ENCODE data around the gene FAM76B.

The FAM76B gene

GRCh38 chr11:95792200-95792599 lies 2.6 kb upstream of the FAM76B start:
- no peak for DNase-seq (ENCODE audit: low spot score)

- no peak for DNase-seq (ENCODE audit: low spot score)
These were observed 2.1 kb upstream of the FAM76B start for GRCh38 chr11:95791709-95792033.

- DNase-seq (ENCODE audit: low spot score), result peak; percentile 55
These were observed 1.5 kb upstream of the FAM76B start for GRCh38 chr11:95790933-95791708.

GRCh38 chr11:95790123-95790932 lies 746 bp upstream of the FAM76B start, which contains the start of gene CEP57:
TSS of gene CEP57 (plus strand) at chr11:95790498. CDS start at chr11:95790699, 201 bp downstream.
- DNase-seq (ENCODE audit: low spot score), result peak; percentile 99

DNA sequence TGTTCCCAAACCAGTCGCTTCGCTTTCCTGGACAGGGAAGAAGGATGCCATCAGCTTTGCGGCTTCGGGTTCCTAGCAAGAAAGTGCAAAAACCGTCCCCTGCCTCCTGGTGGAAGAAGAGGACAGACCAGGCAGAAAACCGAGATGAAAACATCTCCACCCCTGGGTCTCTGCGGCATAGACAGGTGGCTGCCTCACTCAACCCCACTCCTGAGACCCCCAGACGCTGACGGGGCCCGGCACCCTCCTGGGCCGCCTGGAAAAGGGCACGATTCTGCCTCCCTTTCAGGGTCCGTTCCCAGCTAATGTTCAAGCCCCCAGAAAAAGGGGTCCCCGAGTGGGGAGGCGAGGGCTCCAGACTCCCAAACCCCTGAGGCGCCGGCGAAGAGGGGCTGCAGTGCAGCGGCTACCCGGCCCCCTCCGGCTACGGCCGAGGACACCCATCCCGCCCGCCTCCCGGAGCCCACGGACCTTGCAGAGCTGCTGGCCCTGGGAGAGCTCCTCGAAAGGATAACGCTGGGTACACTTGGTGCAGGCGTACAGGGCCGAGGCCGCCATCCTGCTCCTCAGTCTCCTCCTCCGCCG lies 569 bp downstream of the FAM76B start:
- peak; percentile 39 for DNase-seq (ENCODE audit: low spot score)

DNA sequence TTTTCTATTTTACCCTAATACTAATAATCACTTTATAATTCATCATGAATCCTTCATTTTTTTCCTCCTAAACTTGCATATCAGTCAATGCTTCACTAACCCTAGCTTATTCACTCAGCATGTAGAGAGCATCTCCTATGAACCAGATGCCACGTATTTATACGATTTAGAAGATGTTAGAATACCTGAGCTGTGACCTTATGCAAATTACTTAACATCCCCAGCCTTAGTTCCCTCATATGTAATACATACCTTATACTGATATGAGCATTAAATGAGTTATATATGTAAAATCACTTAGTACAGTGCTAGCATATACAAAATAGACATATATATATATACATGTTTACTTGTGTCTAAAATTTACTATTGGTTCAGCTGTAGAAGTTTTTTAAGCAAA lies 9.0 kb downstream of the FAM76B start:
- DNase-seq (ENCODE audit: low spot score), result no peak

- DNase-seq (ENCODE audit: low spot score), result no peak
These were observed 10.9 kb downstream of the FAM76B start for GRCh38 chr11:95778699-95779098.

DNA sequence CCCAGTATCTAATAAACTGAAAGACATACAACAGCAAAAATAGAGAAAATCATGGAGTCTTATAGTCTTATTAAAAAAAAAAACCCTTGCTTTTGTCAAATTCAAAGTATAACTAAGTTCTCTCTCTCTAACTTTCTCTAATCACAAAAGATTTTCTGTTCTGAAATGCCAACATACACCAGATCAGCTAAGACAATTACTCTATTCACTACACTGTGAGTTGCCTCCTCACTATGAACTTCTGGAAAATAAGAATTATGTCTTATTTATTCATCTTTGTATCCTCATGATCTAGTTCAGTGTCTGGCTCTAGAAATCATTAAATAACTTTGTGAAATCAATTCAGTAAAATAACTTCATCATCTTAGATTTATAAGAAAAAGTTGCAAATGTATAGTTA lies 12.7 kb downstream of the FAM76B start:
- no peak for DNase-seq (ENCODE audit: low spot score)

GRCh38 chr11:95768521-95768920 lies 21.1 kb downstream of the FAM76B start:
- DNase-seq (ENCODE audit: low spot score), result no peak

- DNase-seq (ENCODE audit: low spot score), result no peak
These were observed 22.1 kb downstream of the FAM76B start for GRCh38 chr11:95767498-95767897.

DNA sequence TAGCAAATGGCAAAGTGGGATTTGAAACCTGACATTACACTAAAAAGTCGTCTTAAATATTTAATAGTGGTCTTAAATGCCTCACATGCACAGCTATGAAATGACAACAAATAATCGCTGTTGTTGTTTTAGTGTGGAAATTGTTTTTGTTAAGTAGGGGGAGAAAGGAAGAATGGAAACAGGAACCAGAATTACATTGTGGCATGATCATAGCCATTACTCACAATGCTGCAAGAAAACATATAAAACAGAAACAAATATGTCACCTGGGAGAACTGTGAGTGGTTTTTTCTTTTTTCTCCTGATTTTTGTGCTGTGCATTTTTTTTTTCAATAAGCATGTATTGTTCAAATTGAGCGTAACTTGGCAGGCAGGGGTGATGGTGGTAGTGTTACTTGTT lies 22.9 kb downstream of the FAM76B start:
- DNase-seq (ENCODE audit: low spot score), result no peak

DNA sequence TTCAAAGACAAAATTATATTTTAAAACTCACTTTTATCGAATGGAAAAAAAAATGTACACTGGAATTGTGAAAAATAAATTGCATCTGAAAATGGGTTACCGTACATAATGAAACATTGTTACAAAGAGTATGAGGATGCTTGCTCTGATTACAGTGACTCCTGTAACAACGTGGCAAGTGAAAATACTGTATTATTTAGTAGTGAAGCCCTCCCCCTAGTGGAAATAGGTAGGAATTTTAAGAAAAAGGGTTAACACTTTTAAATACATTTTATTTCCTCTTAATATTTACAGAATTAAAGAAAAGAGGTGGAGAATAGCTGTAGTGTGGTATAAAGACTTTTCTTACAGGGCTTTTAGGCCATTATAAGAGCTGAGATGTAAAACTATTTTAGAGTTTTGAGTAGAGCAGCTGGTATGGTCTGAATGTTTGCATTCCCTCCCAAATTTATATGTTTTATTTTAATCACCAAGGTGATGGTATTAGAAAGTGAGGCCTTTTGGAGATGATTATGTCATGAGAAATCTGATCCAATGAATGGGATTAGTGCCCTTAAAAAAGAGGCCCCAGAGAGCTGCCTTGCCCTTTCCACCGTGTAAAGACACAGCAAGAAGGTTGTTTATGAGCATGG lies 25.2 kb downstream of the FAM76B start:
- DNase-seq (ENCODE audit: low spot score), result peak; percentile 82

GRCh38 chr11:95762534-95762933 lies 27.0 kb downstream of the FAM76B start:
- no peak for DNase-seq (ENCODE audit: low spot score)

DNA sequence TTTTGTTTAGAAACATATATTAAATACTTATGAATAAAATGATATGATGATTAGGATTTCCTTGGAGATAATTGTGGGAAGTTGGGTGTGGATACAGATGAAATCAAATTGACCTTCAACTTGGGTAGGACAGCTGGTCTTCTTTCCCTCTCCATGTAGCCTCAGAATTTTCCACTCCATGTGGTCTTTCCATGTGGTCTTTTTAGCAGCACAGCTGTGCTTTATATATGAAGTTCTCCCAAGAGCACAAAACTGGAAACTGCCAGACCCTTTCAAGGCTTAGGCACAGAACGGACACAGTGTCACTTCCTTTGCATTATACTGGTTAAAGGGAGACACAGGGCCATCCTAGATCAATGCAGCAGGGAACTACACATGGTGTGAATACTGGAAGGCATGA lies 28.6 kb downstream of the FAM76B start:
- DNase-seq (ENCODE audit: low spot score), result no peak

GRCh38 chr11:95751515-95751914 lies 38.1 kb downstream of the FAM76B start:
- no peak for DNase-seq (ENCODE audit: low spot score)

- DNase-seq (ENCODE audit: low spot score), result no peak
These were observed 39.5 kb downstream of the FAM76B start for GRCh38 chr11:95750101-95750500.

GRCh38 chr11:95739108-95739938 lies 50.3 kb downstream of the FAM76B start:
- DNase-seq (ENCODE audit: low spot score), result no peak

GRCh38 chr11:95736809-95737208 lies 52.8 kb downstream of the FAM76B start:
- DNase-seq (ENCODE audit: low spot score), result peak; percentile 50

DNA sequence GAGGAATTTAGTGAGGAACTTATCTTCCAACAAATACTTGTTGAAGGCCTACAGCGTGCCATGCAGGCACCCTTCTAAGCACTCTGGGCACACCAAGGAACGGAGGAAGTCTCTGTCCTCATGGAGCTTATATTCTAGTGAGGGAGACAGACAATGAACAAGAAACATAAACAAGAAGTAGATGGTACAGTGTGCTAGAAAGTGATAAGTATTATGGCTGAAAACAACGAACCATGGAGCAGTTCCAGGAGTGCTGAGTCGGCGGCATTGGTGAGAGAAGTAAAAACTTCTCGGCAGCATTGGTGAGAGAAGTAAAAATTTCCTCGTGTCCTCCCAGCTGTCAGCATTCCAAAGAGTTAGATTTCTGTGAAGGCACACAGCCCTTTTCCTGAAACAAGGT lies 53.2 kb downstream of the FAM76B start:
- peak; percentile 79 for DNase-seq (ENCODE audit: low spot score)

DNA sequence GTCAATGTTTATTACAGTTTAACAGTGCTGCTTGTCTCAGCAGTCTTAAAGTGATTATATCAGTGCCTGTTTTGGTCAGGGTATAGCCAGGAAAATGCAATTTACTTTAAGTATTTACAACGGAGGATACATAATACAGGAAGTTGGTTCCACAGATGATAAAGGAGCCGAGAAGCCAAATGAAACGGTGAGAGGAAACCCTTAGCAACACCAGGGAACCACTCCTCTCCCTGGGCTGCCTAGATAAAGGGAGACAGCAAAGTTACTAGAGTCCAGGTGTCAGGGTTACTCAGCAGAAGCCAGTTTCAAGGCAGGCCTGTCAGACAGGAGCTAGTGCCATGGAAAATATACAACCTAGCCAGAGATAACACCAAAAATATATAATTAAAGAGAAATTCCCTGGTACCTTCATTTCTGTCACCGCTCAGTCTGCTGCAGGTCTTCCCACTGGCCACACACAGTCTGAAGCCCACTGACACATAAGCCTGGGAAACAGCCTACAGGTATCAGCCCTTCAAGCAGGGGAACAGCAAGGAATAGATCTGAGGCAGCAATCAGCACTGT lies 55.5 kb downstream of the FAM76B start:
- peak; percentile 95 for DNase-seq (ENCODE audit: low spot score)

DNA sequence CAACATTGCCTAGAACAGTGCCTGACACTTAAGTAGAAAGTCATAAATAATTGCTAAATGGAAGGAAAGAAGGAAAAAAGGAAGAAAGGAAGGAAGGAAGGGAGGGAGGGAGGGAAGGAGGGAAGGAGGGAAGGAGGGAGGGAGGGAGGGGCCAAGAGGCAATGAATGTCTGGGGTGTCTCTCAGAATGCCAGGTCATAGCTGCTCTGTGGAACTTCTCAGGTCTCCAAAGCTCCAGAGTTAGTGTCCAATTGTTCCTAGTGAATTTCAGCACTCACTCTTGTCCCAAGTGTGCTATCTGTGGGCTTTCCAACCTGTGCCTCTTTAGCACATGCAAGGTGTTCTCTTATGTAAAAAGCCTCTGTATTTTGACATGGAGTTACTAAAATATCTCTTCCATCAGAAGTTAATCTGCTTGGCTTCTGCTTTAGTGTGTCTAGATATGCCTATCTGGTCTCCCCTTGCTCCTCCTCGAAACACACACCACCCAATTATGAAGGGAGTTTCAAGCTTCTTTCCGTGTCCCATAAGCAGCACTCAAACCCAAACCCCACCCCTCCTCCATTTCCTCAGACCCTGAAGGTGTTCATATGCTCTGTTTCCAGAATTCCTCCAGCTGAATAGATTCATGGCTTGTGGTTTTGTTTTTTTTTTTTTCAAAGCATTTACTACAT lies 56.5 kb downstream of the FAM76B start:
- DNase-seq (ENCODE audit: low spot score), result peak; percentile 59

Measured in hematopoietic multipotent progenitor cell treated with erythropoietin and hydrocortisone succinate and interleukin-3 and kit ligand, for 15 days (in vitro differentiated cells).